MCF 10A (cell line): ENCODE measurements around the gene PAX3. TPM values are rescaled to one million over a fixed set of nuclear protein-coding genes. Genes with fewer than 3 reads are reported as not detected.

Experiments
- BruUV-seq: library from RNA; stranded (reverse); fragments of 400-500 nt; replicated peaks from 2 replicates; lab custom pipeline; 2021; lab: Mats Ljungman, UMichigan
- CTCF ChIA-PET: fragments of 300-600 bp; sonication (Branson Sonifier 250); formaldehyde crosslinking; extraction: SDS; loops from one replicate; lab custom pipeline; 2021; ENCODE audit warnings: antibody characterized with exemption, inconsistent platforms; lab: Yijun Ruan, JAX
- POLR2A ChIA-PET: fragments of 300-600, 350-650 bp; sonication (Branson Sonifier 250); formaldehyde crosslinking; extraction: SDS; loops from one replicate; lab custom pipeline; 2020; ENCODE audit warnings: antibody characterized with exemption, inconsistent platforms; lab: Yijun Ruan, JAX
- DNase-seq: peaks from one replicate; pipeline ENCODE4 v3.0.0-alpha.2; 2018; ENCODE audit not compliant: unreplicated experiment
- H3K27ac Mint-ChIP-seq: one replicate; pipeline ENCODE4 v1.8.0; 2022; ENCODE audit warnings: mild to moderate bottlenecking, low read depth, mixed read lengths; ENCODE audit not compliant: unreplicated experiment
- H3K27me3 Mint-ChIP-seq: one replicate; pipeline ENCODE4 v1.8.0; 2022; ENCODE audit warnings: mixed read lengths; ENCODE audit not compliant: insufficient read depth, unreplicated experiment
- H3K36me3 Mint-ChIP-seq: one replicate; pipeline ENCODE4 v1.8.0; 2022; ENCODE audit warnings: mild to moderate bottlenecking, moderate library complexity, mixed read lengths; ENCODE audit not compliant: insufficient read depth, unreplicated experiment
- H3K4me1 Mint-ChIP-seq: one replicate; pipeline ENCODE4 v1.8.0; 2022; ENCODE audit warnings: mixed read lengths; ENCODE audit not compliant: insufficient read depth, unreplicated experiment
- H3K4me3 Mint-ChIP-seq: one replicate; pipeline ENCODE4 v1.8.0; 2022; ENCODE audit warnings: mild to moderate bottlenecking, moderate library complexity, mixed read lengths; ENCODE audit not compliant: unreplicated experiment
- H3K9me3 Mint-ChIP-seq: one replicate; pipeline ENCODE4 v1.8.0; 2022; ENCODE audit warnings: mixed read lengths; ENCODE audit not compliant: unreplicated experiment
- intact Hi-C: fragments of 100-400 bp; cut with micrococcal nuclease; formaldehyde crosslinking; loops from 2 replicates; pipeline ENCODE4 v1.14.1; 2022
- total RNA-seq: library from RNA; stranded (reverse); gene quantifications from 2 replicates; pipeline ENCODE4 v1.2.3, GENCODE V29; 2022
- TF ChIP-seq, protein P1 (sequence below): fragments of 200-600 bp; IDR thresholded peaks from one replicate; pipeline ENCODE4 v1.8.0; 2022; ENCODE audit warnings: antibody characterized with exemption, mild to moderate bottlenecking; ENCODE audit not compliant: unreplicated experiment

Gene PAX3
- total RNA-seq, 1 experiment from 2014 or later = not detected

DNA sequence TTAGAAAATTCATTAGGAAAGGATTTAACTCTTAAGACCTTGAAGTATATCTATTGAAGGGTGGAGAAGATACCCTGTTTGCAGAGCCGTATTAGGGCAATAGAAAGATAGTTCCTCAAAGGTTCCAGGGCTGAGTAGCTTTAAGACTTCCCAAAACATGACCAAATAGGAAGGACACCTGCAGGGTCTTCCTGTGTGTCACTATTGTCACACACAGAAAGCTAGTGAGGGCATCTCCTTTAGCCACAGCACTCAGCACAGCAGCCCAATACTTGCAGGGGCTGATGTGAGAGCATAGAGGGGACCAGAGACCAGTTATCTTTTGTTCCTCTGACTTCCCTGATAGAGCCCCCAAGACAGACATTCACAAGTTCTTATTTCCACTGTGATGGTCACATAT lies 93.7 kb downstream of the PAX3 start:
- H3K36me3 Mint-ChIP-seq = no peaks in the 10 kb centered on the region
- H3K27ac Mint-ChIP-seq = no peak overlapping the region
- no TSS peak for BruUV-seq
- intact Hi-C loops = no loop called here
- no peaks in the 10 kb centered on the region for H3K4me1 Mint-ChIP-seq
- POLR2A ChIA-PET = no interaction called here
- peaks cover 99% of the 10 kb centered on the region for H3K27me3 Mint-ChIP-seq
- H3K9me3 Mint-ChIP-seq = no peaks in the 10 kb centered on the region
- TF ChIP-seq, protein P1, sequence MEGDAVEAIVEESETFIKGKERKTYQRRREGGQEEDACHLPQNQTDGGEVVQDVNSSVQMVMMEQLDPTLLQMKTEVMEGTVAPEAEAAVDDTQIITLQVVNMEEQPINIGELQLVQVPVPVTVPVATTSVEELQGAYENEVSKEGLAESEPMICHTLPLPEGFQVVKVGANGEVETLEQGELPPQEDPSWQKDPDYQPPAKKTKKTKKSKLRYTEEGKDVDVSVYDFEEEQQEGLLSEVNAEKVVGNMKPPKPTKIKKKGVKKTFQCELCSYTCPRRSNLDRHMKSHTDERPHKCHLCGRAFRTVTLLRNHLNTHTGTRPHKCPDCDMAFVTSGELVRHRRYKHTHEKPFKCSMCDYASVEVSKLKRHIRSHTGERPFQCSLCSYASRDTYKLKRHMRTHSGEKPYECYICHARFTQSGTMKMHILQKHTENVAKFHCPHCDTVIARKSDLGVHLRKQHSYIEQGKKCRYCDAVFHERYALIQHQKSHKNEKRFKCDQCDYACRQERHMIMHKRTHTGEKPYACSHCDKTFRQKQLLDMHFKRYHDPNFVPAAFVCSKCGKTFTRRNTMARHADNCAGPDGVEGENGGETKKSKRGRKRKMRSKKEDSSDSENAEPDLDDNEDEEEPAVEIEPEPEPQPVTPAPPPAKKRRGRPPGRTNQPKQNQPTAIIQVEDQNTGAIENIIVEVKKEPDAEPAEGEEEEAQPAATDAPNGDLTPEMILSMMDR = no peak
- no peak overlapping the region for H3K4me3 Mint-ChIP-seq
- CTCF ChIA-PET = interaction anchor here (0.6 kb wide), 1 partner anchor 225 kb away, joined by 4 read pairs; no protein-coding TSS in a partner anchor
- DNase-seq = no peak

GRCh38 chr2:222203041-222203440 lies 95.8 kb downstream of the PAX3 start:
- H3K4me1 Mint-ChIP-seq = no peaks in the 10 kb centered on the region
- no peaks in the 10 kb centered on the region for H3K36me3 Mint-ChIP-seq
- H3K4me3 Mint-ChIP-seq = no peak overlapping the region
- ChIA-PET CTCF (no interaction called here), POLR2A (no interaction called here)
- H3K9me3 Mint-ChIP-seq = no peaks in the 10 kb centered on the region
- intact Hi-C loops = no loop called here
- TF ChIP-seq, protein P1 = no peak
- H3K27me3 Mint-ChIP-seq = peaks cover 99% of the 10 kb centered on the region
- no TSS peak for BruUV-seq
- no peak for DNase-seq
- no peak overlapping the region for H3K27ac Mint-ChIP-seq

GRCh38 chr2:222196159-222196558 lies 102.6 kb downstream of the PAX3 start:
- H3K4me3 Mint-ChIP-seq = no peak overlapping the region
- peaks cover 98% of the 10 kb centered on the region for H3K27me3 Mint-ChIP-seq
- no TSS peak for BruUV-seq
- intact Hi-C loops = no loop called here
- ChIA-PET CTCF (no interaction called here), POLR2A (no interaction called here)
- DNase-seq = no peak
- no peaks in the 10 kb centered on the region for H3K4me1 Mint-ChIP-seq
- H3K9me3 Mint-ChIP-seq = no peaks in the 10 kb centered on the region
- no peaks in the 10 kb centered on the region for H3K36me3 Mint-ChIP-seq
- no peak overlapping the region for H3K27ac Mint-ChIP-seq
- TF ChIP-seq, protein P1 = no peak

DNA sequence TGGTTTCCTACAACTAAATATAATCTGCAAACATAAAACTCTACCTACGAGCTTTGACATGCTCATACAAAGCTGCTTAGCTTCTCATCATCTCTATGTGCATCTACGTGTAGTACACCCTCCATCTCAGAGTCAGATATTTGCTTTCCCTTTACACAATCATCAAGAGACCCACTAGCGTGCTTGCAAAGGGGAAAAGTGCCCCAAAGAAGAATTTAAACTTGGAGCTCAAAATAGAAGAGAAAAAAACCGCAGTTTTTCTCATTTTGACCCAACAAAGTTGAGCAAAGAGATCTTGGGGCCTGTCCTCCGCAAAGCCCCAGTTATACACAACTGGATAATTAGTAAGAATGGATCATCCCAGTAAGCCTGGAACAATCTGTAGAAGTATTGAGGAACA lies 104.1 kb downstream of the PAX3 start:
- Mint-ChIP-seq H3K9me3 (no peaks in the 10 kb centered on the region), H3K27me3 (peaks cover 98% of the 10 kb centered on the region), H3K27ac (no peak overlapping the region), H3K4me3 (no peak overlapping the region), H3K36me3 (no peaks in the 10 kb centered on the region), H3K4me1 (no peaks in the 10 kb centered on the region)
- ChIA-PET CTCF (no interaction called here), POLR2A (interaction anchor here (0.6 to 1.0 kb wide), 2 partner anchors 12 to 141 kb away, joined by 3 read pairs; no protein-coding TSS in a partner anchor)
- DNase-seq = no peak
- intact Hi-C loops = no loop called here
- TF ChIP-seq, protein P1 = no peak
- BruUV-seq = no TSS peak
